A673 (cell line): ENCODE results near the gene PTGER4.

Experiments
- CTCF ChIP-seq: fragments of 300-800, 200-600 bp; sonication (generic); conservative IDR thresholded peaks from 2 replicates; pipeline ENCODE4 v1.5.1; 2017; ENCODE audit warnings: low read depth, mild to moderate bottlenecking, antibody characterized with exemption, low read length, moderate library complexity, mixed read lengths
- EZH2 ChIP-seq: fragments of 200-600 bp; sonication (generic); IDR thresholded peaks from 2 replicates; pipeline ENCODE4 v1.6.1; 2017; ENCODE audit warnings: borderline replicate concordance, low read depth, mild to moderate bottlenecking, mixed read lengths, antibody characterized with exemption, low read length; ENCODE audit not compliant: poor library complexity, severe bottlenecking

GRCh38 chr5:40653221-40654022 is 26.3 kb upstream of the PTGER4 start:
- TF ChIP-seq CTCF, result no peak
- no peak for TF ChIP-seq EZH2
